ENCODE results near the gene GAP43.

DNA sequence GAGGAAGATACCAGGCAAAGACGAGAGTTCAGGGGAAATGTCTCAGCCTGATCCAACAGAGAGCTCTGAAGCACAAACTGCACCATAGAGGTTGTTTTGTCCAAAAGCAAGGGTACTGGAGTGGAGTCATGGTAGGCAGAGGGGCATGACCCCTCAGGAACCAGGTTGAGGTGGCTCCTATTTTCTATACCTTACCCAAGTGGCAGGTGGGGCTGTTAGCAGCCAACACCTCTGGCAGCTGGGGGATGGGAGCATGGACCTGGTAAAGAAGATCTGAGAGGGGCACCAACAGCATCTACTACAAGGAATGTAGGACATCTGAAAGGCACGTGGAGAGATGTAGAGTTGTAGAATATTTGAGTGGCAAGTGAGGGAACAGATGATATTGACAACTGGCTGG is 85.2 kb downstream of the GAP43 start:
- TF ChIP-seq, protein P1, sequence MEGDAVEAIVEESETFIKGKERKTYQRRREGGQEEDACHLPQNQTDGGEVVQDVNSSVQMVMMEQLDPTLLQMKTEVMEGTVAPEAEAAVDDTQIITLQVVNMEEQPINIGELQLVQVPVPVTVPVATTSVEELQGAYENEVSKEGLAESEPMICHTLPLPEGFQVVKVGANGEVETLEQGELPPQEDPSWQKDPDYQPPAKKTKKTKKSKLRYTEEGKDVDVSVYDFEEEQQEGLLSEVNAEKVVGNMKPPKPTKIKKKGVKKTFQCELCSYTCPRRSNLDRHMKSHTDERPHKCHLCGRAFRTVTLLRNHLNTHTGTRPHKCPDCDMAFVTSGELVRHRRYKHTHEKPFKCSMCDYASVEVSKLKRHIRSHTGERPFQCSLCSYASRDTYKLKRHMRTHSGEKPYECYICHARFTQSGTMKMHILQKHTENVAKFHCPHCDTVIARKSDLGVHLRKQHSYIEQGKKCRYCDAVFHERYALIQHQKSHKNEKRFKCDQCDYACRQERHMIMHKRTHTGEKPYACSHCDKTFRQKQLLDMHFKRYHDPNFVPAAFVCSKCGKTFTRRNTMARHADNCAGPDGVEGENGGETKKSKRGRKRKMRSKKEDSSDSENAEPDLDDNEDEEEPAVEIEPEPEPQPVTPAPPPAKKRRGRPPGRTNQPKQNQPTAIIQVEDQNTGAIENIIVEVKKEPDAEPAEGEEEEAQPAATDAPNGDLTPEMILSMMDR (IDR thresholded peaks at IDR 0.05) = no peak
- TF ChIP-seq POLR2A (IDR thresholded peaks at IDR 0.05) = no peak
